Fibroblast of pulmonary artery (primary cell): ENCODE measurements around the gene CACNA1E.

Source experiments
- DNase-seq: peaks from one replicate; pipeline ENCODE4 v3.0.0-alpha.2; 2010; ENCODE audit warnings: low read depth
- H3K4me3 ChIP-seq: replicated peaks from 2 replicates; pipeline ENCODE4 v1.5.1; 2011; ENCODE audit warnings: low read depth, mild to moderate bottlenecking, control low read depth, low read length, moderate library complexity
- CTCF ChIP-seq: IDR thresholded peaks from 2 replicates; pipeline ENCODE4 v1.5.1; 2011; ENCODE audit warnings: mild to moderate bottlenecking, control low read depth, low read length, inconsistent platforms; ENCODE audit errors: missing control alignments

Gene CACNA1E

GRCh38 chr1:181618559-181618958 is 135.2 kb downstream of the CACNA1E start:
- no peak for TF ChIP-seq CTCF
- no peak overlapping the region for H3K4me3 ChIP-seq

GRCh38 chr1:181620183-181620582 is 136.9 kb downstream of the CACNA1E start:
- no peak for DNase-seq
- TF ChIP-seq CTCF: no peak

More at GRCh38 chr1:181618559-181618958, 135.2 kb downstream of the CACNA1E start:
- no peak for DNase-seq

GRCh38 chr1:181623850-181624249 is 140.5 kb downstream of the CACNA1E start:
- no peak for DNase-seq
- no peak for TF ChIP-seq CTCF
- H3K4me3 ChIP-seq: no peak overlapping the region

More at GRCh38 chr1:181620183-181620582, 136.9 kb downstream of the CACNA1E start:
- no peak overlapping the region for H3K4me3 ChIP-seq

GRCh38 chr1:181626279-181626938 is 143.1 kb downstream of the CACNA1E start:
- TF ChIP-seq CTCF: no peak
- no peak overlapping the region for H3K4me3 ChIP-seq
- DNase-seq: no peak

- no peak overlapping the region for H3K4me3 ChIP-seq
- no peak for DNase-seq
- TF ChIP-seq CTCF: no peak
Measured at GRCh38 chr1:181630398-181630797, 147.1 kb downstream of the CACNA1E start.

GRCh38 chr1:181630838-181631237 is 147.5 kb downstream of the CACNA1E start:
- TF ChIP-seq CTCF: no peak
- DNase-seq: no peak

GRCh38 chr1:181632492-181632891 is 149.2 kb downstream of the CACNA1E start:
- DNase-seq: no peak
- no peak for TF ChIP-seq CTCF
- H3K4me3 ChIP-seq: no peak overlapping the region

More at GRCh38 chr1:181630838-181631237, 147.5 kb downstream of the CACNA1E start:
- H3K4me3 ChIP-seq: no peak overlapping the region
